Sigmoid colon (tissue), 4 donors: ENCODE measurements around the gene DEAF1.

Source experiments
- EP300 ChIP-seq, 4 donors: sonication (generic); formaldehyde crosslinking; IDR thresholded peaks; one replicate each; pipeline ENCODE4 v1.6.1; 2017; ENCODE audit warnings: antibody characterized with exemption in 4 of 4
- POLR2A ChIP-seq, 2 donors: fragments of 450-650 bp; IDR thresholded peaks; one replicate each; pipeline ENCODE4 v1.6.1; 2016; ENCODE audit warnings: antibody characterized with exemption in 2 of 2, mild to moderate bottlenecking in 2 of 2, moderate library complexity in 2 of 2
- TF ChIP-seq, protein P1 (sequence below), 4 experiments: fragments of 450-650 bp in 3 of 4; fragments of 200-600 bp in 1 of 4; IDR thresholded peaks; one replicate each; pipeline ENCODE4 v1.5.1; 2016 to 2019; ENCODE audit warnings: antibody characterized with exemption in 4 of 4, mild to moderate bottlenecking in 3 of 4, moderate library complexity in 2 of 4

DNA sequence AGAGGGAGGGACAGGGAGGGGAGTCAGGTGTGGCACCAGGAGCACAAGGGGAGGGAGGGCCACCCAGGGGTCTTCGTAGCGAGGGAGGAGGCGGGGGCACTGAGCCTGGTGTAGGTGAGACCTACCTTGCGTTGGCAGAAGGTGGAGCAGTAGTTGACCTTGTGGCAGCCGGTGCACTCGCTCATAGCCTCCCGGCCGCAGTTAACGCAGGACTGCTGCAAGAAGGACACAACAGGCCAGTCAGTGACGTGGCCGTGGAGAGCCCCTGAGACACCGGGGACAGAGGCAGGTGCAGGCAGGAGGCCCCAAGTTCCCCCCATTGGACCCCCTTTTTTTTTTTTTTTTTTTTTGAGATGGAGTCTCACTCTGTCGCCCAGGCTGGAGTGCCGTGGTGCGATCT is 41.2 kb downstream of the DEAF1 start:
- no peak for TF ChIP-seq EP300 (IDR thresholded peaks at IDR 0.05)
- TF ChIP-seq, protein P1, sequence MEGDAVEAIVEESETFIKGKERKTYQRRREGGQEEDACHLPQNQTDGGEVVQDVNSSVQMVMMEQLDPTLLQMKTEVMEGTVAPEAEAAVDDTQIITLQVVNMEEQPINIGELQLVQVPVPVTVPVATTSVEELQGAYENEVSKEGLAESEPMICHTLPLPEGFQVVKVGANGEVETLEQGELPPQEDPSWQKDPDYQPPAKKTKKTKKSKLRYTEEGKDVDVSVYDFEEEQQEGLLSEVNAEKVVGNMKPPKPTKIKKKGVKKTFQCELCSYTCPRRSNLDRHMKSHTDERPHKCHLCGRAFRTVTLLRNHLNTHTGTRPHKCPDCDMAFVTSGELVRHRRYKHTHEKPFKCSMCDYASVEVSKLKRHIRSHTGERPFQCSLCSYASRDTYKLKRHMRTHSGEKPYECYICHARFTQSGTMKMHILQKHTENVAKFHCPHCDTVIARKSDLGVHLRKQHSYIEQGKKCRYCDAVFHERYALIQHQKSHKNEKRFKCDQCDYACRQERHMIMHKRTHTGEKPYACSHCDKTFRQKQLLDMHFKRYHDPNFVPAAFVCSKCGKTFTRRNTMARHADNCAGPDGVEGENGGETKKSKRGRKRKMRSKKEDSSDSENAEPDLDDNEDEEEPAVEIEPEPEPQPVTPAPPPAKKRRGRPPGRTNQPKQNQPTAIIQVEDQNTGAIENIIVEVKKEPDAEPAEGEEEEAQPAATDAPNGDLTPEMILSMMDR (IDR thresholded peaks at IDR 0.05), result no peak
- TF ChIP-seq POLR2A (IDR thresholded peaks at IDR 0.05), result no peak
